ENCODE data around the gene DMRTA1. TPM values are rescaled to one million over a fixed set of nuclear protein-coding genes. Genes with fewer than 3 reads are reported as not detected.

The DMRTA1 gene
- polyA plus RNA-seq, 1 of the 3 experiments (the other 2 are of a cell fraction) = 0.03 TPM

- Histone ChIP-seq H3K4me2 (peak overlapping the region; percentile 88), H3K4me3 (ENCODE audit: low read depth in 2 of 2, low read length in 1 of 2) (peak overlapping the region; percentile 49 to 59), H3F3A (replicated peaks; ENCODE audit: insufficient read depth) (no peaks in the 10 kb centered on the region), H4K20me1 (ENCODE audit: insufficient read depth) (no peaks in the 10 kb centered on the region), H3K9me3 (no peaks in the 10 kb centered on the region), H3K27ac (ENCODE audit: low read depth in 2 of 2, low read length in 1 of 2) (no peak overlapping the region), H3K79me2 (ENCODE audit: insufficient read depth) (no peaks in the 10 kb centered on the region), H2AFZ (ENCODE audit: low read depth) (peak overlapping the region; percentile 70; the same call in 1 of the 2 replicates), H3K9ac (no peak overlapping the region), H3K27me3 (ENCODE audit: insufficient read depth) (peaks cover 42% of the 10 kb centered on the region), H3K36me3 (replicated peaks in 1 of 2; ENCODE audit: control insufficient read depth in 1 of 2, insufficient read depth in 2 of 2, low read length in 1 of 2) (no peaks in the 10 kb centered on the region), H3K4me1 (ENCODE audit: control insufficient read depth in 1 of 2, insufficient read depth in 2 of 2, low read depth in 1 of 2, low read length in 1 of 2) (peaks cover 0 to 2% of the 10 kb centered on the region in 2 experiments; a peak in 1 of 4 replicates), H3K9me2 (no peaks in the 10 kb centered on the region)
- TF ChIP-seq NRF1 (IDR thresholded peaks at IDR 0.05; ENCODE audit: low read depth, low read length) (peak; percentile 43), GABPA (IDR thresholded peaks at IDR 0.05; ENCODE audit: low read depth) (no peak)
- CTCF ChIA-PET = no interaction called here
- 3% methylated on average over 6 of the region's 70 CpGs for WGBS (ENCODE audit: low lambda C conversion rate)
- POLR2A ChIA-PET = no interaction called here
- DNase-seq = peak; percentile 60
Observed at GRCh38 chr9:22446950-22447617, 460 bp downstream of the DMRTA1 start.

GRCh38 chr9:22447618-22448305 lies 1.1 kb downstream of the DMRTA1 start:
- H3K79me2 ChIP-seq (ENCODE audit: insufficient read depth) = no peaks in the 10 kb centered on the region
- CTCF ChIA-PET = no interaction called here
- no peaks in the 10 kb centered on the region for H3K36me3 ChIP-seq (replicated peaks in 1 of 2; ENCODE audit: control insufficient read depth in 1 of 2, insufficient read depth in 2 of 2, low read length in 1 of 2)
- no peak for TF ChIP-seq CHD2 (IDR thresholded peaks at IDR 0.05; ENCODE audit: low read length, partially characterized antibody)
- no peak for TF ChIP-seq RAD21 (IDR thresholded peaks at IDR 0.05; ENCODE audit: low read length)
- no peak for TF ChIP-seq NFIC (IDR thresholded peaks at IDR 0.05; ENCODE audit: borderline replicate concordance)
- DNase-seq = no peak
- POLR2A ChIA-PET = no interaction called here
- H4K20me1 ChIP-seq (ENCODE audit: insufficient read depth) = no peaks in the 10 kb centered on the region
- no peak overlapping the region for H3K9ac ChIP-seq
- peaks cover 42% of the 10 kb centered on the region for H3K27me3 ChIP-seq (ENCODE audit: insufficient read depth)
- H3K4me2 ChIP-seq = peak overlapping the region; percentile 88
- H3K9me2 ChIP-seq = no peaks in the 10 kb centered on the region
- 19% methylated on average over 9 of the region's 17 CpGs for WGBS (ENCODE audit: low lambda C conversion rate)
- no peaks in the 10 kb centered on the region for H3K9me3 ChIP-seq
- H3K4me1 ChIP-seq (ENCODE audit: control insufficient read depth in 1 of 2, insufficient read depth in 2 of 2, low read depth in 1 of 2, low read length in 1 of 2) = peaks cover 0 to 2% of the 10 kb centered on the region in 2 experiments; a peak in 1 of 4 replicates
- peak overlapping the region; percentile 70 for H2AFZ ChIP-seq (ENCODE audit: low read depth)
- H3F3A ChIP-seq (replicated peaks; ENCODE audit: insufficient read depth) = no peaks in the 10 kb centered on the region
- peak overlapping the region; percentile 49 to 59; a peak in 3 of 4 replicates for H3K4me3 ChIP-seq (ENCODE audit: low read depth in 2 of 2, low read length in 1 of 2)
- H3K27ac ChIP-seq (ENCODE audit: low read depth in 2 of 2, low read length in 1 of 2) = no peak overlapping the region

- peaks cover 0 to 2% of the 10 kb centered on the region in 2 experiments; a peak in 1 of 4 replicates for H3K4me1 ChIP-seq (ENCODE audit: control insufficient read depth in 1 of 2, insufficient read depth in 2 of 2, low read depth in 1 of 2, low read length in 1 of 2)
- peaks cover 42% of the 10 kb centered on the region for H3K27me3 ChIP-seq (ENCODE audit: insufficient read depth)
- no peak overlapping the region for H2AFZ ChIP-seq (ENCODE audit: low read depth)
- no peak overlapping the region for H3K27ac ChIP-seq (ENCODE audit: low read depth in 2 of 2, low read length in 1 of 2)
- no peaks in the 10 kb centered on the region for H3K36me3 ChIP-seq (replicated peaks in 1 of 2; ENCODE audit: control insufficient read depth in 1 of 2, insufficient read depth in 2 of 2, low read length in 1 of 2)
- no peaks in the 10 kb centered on the region for H3K9me3 ChIP-seq
- H4K20me1 ChIP-seq (ENCODE audit: insufficient read depth) = no peaks in the 10 kb centered on the region
- H3K9me2 ChIP-seq = no peaks in the 10 kb centered on the region
- ChIA-PET CTCF (interaction anchor here (1.1 kb wide), 1 partner anchor 206 kb away, joined by 3 read pairs; no protein-coding TSS in a partner anchor), POLR2A (no interaction called here)
- no peak overlapping the region for H3K4me2 ChIP-seq
- no peaks in the 10 kb centered on the region for H3K79me2 ChIP-seq (ENCODE audit: insufficient read depth)
- TF ChIP-seq MEF2A (IDR thresholded peaks at IDR 0.05; ENCODE audit: borderline replicate concordance, low read depth) (no peak), ELF1 (IDR thresholded peaks at IDR 0.05) (no peak), POLR2AphosphoS5 (IDR thresholded peaks at IDR 0.05; ENCODE audit: low read depth, low read length) (no peak), TAF1 (IDR thresholded peaks at IDR 0.05; ENCODE audit: borderline replicate concordance, low read depth, low read length) (no peak), GABPA (IDR thresholded peaks at IDR 0.05; ENCODE audit: low read depth) (no peak), CHD2 (IDR thresholded peaks at IDR 0.05; ENCODE audit: low read length, partially characterized antibody) (no peak), YY1 (IDR thresholded peaks at IDR 0.05; ENCODE audit: low read depth) (no peak), EZH2phosphoT487 (IDR thresholded peaks at IDR 0.05; ENCODE audit: borderline replicate concordance, low read depth) (no peak), IRF3 (IDR thresholded peaks at IDR 0.05; ENCODE audit: low read depth, low read length) (no peak), EP300 (IDR thresholded peaks at IDR 0.05; ENCODE audit: borderline replicate concordance in 1 of 2, low read depth in 1 of 2, low read length in 1 of 2) (no peak), RAD21 (IDR thresholded peaks at IDR 0.05; ENCODE audit: low read length) (no peak), TEAD4 (IDR thresholded peaks at IDR 0.05; ENCODE audit: borderline replicate concordance, insufficient read depth) (no peak), CTCF (IDR thresholded peaks at IDR 0.05) (no peak)
- TF ChIP-seq, protein P1, sequence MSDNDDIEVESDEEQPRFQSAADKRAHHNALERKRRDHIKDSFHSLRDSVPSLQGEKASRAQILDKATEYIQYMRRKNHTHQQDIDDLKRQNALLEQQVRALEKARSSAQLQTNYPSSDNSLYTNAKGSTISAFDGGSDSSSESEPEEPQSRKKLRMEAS (IDR thresholded peaks at IDR 0.05; ENCODE audit: low read depth) = no peak
- H3K9ac ChIP-seq = no peak overlapping the region
- no peak overlapping the region for H3K4me3 ChIP-seq (ENCODE audit: low read depth in 2 of 2, low read length in 1 of 2)
- no peaks in the 10 kb centered on the region for H3F3A ChIP-seq (replicated peaks; ENCODE audit: insufficient read depth)
- no peak for DNase-seq
Observed at GRCh38 chr9:22449719-22450118, 3.1 kb downstream of the DMRTA1 start.
